VCaP (cell line): ENCODE measurements around the gene UBA3.

Source experiments
- H3K27ac ChIP-seq: fragments of 450-650 bp; 2 replicates; pipeline ENCODE4 v1.5.1; 2017
- TF ChIP-seq, protein P1 (sequence below): fragments of 450-650 bp; conservative IDR thresholded peaks from 2 replicates; pipeline ENCODE4 v1.5.1; 2017; ENCODE audit warnings: mild to moderate bottlenecking, moderate library complexity

UBA3 gene

GRCh38 chr3:69052472-69052898 is 27.7 kb downstream of the UBA3 start:
- H3K27ac ChIP-seq: peak overlapping the region; percentile 80
- TF ChIP-seq, protein P1, sequence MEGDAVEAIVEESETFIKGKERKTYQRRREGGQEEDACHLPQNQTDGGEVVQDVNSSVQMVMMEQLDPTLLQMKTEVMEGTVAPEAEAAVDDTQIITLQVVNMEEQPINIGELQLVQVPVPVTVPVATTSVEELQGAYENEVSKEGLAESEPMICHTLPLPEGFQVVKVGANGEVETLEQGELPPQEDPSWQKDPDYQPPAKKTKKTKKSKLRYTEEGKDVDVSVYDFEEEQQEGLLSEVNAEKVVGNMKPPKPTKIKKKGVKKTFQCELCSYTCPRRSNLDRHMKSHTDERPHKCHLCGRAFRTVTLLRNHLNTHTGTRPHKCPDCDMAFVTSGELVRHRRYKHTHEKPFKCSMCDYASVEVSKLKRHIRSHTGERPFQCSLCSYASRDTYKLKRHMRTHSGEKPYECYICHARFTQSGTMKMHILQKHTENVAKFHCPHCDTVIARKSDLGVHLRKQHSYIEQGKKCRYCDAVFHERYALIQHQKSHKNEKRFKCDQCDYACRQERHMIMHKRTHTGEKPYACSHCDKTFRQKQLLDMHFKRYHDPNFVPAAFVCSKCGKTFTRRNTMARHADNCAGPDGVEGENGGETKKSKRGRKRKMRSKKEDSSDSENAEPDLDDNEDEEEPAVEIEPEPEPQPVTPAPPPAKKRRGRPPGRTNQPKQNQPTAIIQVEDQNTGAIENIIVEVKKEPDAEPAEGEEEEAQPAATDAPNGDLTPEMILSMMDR: no peak

DNA sequence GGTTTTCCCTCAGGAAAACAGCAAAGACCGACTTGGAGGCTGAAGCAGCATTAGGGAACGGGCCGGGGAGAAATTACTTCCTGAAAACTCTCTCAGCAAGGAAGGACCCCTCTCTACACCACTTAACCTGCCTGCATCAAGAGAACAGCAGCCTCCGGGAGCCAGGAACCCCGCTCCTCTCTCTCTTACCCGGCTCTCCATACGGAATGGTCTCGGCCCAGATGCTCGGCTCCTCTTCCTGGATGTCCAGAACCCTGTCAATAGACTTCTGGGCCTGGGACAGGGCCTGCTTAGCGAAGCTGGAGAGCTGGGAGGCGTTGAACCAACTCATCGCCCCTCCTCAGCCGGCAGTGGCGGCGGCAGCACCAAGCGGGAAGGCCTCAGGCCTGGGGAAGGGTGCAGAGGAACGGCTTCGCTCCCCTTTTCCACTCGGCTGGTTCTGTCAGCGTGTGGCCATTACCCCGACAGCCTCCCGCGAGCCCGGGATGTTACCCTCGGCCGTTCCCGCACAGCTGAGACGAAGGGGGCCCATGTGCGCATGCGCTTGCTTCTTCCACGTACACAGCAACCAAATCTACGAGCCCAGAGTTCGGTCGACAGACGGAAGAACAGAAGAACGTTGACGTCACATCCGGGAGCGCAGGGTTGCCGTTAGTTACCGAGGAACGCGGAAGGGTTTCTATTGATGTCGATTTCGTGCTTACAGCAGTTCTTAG is 28.3 kb downstream of the UBA3 start, which contains the start of gene TMF1:
TMF1 (minus strand) TSS at position 578 of the 716 bp plus-strand sequence; CDS start at position 331, 247 bp downstream.
- TF ChIP-seq, protein P1: no peak
- peak within 1 kb of the TSS; percentile 80 for H3K27ac ChIP-seq

GRCh38 chr3:69048990-69049389 is 31.2 kb downstream of the UBA3 start:
- H3K27ac ChIP-seq: no peak overlapping the region
- TF ChIP-seq, protein P1: no peak

DNA sequence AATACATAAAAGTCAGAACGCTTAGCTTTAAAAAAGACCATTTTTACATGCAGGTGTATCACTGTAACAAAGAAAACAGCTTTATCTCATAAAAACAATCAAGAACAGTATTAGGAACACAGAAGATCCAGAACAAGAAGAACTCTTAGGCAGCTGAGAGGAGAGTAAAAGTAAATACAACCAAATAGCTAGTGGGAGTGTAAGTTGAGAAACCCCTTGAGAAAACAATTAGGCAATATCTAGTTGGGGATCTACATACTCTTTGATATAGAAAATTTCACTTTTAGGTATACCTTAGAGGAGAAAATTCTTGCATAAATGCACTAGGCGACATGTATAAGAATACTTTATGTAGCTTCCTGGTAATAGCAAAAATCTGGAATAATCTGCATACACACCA is 35.6 kb downstream of the UBA3 start:
- TF ChIP-seq, protein P1: no peak
- no peak overlapping the region for H3K27ac ChIP-seq

DNA sequence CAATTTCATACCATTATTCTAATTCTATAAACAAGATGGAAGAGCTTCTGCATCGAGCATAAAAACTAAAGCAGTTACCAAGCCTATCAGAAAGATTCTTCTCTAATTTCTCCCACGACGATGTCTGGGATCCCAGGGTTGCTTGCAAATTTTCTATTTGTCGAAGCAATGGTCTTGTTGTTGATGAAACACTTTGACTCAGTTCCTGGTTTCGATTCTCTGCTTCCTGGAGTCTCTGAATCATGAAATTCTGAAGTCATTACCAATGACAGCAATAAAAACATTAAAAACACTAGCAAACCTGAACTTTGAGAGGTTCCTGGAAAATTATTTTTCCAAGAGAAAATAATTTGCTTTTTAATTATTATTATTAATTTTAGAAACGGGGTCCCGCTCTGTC is 46.7 kb downstream of the UBA3 start:
- H3K27ac ChIP-seq: no peak overlapping the region
- TF ChIP-seq, protein P1: no peak

DNA sequence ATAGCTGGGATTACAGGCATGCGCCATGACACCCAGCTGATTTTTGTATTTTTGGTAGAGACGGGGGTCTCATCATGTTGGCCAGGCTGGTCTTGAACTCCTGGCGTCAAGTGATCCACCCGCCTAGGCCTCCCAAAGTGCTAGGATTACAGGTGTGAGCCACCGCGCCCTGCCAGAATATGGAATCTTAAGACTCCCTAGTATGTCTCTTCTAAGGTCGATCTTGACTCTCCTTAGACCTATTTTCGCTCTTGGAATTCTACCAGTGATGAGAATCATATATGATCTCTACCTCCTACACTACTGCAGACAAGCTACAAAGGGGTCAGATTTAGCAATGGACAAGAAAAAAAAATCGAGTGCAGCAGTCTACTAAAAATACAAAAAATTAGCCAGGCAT is 47.4 kb downstream of the UBA3 start:
- no peak overlapping the region for H3K27ac ChIP-seq
- TF ChIP-seq, protein P1: no peak

DNA sequence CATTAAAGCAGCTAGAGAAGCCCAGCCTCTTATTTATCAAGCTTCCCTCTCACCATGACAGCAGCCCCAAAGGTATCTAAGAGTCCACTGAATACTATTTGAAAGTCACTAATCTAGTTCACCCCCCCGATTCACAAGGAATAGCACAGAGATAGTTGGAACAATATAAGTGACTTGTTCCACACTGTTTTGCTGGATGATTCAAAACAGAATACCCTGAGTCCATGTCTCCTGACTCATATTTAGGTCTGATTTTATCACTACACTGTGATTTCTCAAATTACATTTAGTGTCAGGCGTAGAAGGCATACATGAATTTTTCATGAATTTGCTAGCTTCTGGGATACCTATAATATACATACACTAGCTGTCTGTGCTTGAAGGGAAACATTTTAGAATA is 48.0 kb downstream of the UBA3 start:
- TF ChIP-seq, protein P1: no peak
- H3K27ac ChIP-seq: no peak overlapping the region
